Stimulated activated naive CD4-positive, alpha-beta T cell (primary cell): ENCODE data around the gene LMF2.

ENCODE experiments used
- DNase-seq, 6 experiments: peaks; one replicate each; lab custom pipeline; 2025; lab: John Stamatoyannopoulos, UW

The LMF2 gene

DNA sequence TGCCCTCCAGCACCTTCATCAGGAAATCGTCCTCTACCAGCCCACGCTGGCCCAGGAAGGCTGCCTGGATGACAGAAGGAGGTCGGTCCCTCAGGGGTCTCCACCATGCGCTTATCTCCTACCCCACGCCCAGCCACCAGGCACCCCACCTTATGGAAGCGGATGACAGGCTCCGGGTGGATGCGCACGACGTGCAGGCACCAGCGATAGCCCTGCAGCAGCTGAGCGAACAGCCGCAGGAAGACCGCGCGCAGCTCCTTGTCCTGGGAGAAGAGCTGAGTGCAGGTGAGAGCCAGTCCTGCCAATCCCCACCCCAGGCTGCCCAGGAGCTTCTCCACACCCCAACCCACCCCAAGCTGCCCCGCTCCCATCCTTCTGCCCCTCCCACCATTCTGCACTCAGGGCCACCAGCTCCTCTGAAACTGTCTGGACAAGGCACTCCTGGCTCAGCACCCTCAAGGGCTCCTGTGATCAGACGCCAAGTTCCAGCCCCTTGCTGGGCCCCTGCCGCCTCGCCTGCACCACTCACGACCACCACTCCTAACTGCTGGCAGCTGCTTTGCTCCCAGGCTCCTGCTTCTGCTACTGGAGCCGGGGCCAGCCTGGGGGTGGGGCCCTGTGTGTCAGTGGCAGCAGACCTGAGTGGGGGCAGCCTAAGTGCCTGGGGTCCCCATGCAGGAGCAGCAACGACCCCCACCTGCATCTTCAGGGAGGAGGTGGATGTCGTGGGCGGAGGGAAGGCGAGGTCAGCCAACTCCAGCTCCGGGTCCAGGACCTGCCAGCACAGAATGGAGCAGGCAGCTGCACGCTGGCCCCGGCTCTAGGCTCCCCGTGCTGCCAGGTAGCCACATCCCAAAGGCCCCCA lies 42.2 kb downstream of the LMF2 start:
- no peak for DNase-seq

DNA sequence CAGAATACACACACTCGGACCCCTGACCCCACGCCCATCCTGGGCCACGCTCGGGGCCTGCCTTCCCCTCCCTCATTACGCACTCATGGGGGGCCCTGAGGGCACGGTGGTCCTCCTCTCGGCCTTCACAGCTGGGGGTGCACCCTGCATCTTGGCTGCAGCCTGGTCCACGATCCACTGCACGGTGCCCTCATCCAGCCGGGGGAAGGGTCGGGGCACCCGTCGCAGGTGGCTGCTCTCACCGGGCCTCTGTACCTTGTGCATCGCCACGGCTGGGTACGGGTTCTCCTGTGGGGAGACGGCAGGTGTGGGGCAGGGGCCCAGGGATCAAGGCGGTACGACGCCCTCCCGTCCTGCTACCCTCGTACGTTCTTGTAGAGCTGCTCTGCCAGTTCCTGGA lies 43.1 kb downstream of the LMF2 start:
- DNase-seq: no peak

DNA sequence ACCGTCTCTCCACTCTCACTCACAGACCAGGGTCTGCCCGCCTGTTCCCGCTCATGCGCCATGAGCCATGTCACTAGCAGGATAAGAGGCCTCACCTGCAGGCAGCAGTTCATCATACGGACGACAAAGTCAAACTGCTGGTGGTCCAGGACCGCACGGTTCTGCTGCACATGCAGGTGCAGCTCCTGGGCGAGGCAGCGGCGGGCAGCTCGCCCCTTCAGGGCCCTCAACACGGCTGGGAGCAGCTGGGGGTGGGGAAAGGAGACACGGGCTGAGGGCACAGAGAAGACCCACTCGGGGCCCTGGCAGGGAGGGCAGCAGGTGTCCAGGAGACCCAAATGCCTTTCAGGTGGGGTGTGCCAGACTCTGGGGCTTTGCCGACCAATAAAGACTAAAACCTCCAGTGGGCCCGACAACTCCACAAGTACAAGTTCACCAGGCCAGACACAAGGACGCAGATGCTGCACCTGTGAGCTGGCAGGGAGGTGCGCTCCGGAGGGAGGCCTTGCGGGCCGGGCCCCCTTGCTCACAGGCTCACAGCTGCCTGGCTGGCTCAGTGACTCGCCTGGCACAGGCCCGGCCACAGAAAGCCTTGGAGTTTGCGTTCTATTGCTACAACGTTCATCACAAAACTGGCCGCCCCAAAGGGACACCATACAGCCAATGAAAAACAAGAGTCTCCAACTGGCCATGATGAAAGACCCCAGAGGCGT lies 44.2 kb downstream of the LMF2 start:
- DNase-seq: no peak

DNA sequence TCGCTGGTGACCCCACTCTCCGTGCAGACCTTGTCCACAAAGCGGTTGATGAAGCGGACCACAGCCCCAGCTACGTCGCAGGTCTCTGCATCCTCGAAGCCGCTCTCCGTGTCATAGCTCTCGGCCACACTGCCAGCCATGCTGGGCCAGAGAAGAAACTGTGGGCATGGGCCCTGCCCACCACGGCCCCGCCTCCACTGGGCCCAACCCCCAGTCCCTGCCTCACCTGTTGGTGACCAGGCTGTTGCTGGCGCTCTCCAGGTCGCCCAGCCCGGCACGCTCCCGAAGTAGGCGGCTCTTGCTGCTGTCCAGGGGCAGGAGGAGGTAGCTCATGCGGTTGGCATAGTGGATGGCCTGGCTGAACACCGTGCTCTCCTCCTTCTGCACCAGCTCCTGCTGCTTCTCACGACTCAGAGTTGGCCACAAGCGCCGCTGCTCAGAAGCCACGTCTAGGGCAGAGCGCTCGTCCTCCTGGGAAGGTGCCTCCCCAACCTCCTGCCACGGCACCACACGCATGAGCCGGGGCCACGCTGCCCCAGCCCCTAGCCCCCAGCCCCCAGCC lies 45.4 kb downstream of the LMF2 start:
- DNase-seq: no peak

DNA sequence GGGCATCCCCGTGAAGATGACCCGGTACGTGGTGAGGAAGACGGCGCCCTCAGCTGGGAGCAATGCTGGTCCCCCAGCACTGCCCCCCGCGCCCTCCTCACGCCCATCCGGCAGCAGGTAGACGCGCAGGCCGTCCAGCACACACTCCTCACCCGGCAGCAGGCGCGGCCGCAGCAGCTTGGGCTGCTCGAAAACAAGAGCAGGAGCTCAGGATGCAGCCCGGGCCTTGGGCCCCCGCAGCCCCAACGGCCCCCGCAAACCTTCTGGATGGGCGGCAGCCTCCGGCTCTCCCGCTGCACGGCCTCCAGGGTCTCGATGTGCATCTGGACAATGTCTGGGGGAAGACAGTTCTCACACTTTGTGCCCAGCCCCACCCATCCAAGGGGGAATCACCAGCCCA lies 46.0 kb downstream of the LMF2 start:
- no peak for DNase-seq

DNA sequence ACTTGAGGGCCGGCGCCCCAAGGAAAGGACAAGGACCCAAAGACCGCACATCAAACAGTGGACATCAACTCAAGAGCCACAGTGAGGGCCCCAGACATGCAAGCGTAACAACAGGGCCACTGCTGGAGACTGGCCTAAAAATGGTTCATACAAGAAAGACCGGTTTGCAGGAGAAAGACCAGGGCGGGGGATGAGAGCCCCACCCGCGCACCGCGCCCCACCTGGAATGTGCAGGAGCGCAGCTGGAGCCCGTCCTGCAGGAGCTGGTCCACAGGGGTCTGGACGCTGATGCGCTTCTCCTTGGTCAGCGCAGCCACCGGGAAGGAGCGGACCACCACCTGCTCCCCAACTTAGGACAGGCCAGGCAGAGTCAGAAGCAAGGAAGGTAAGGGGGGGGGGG lies 46.6 kb downstream of the LMF2 start:
- DNase-seq: no peak

DNA sequence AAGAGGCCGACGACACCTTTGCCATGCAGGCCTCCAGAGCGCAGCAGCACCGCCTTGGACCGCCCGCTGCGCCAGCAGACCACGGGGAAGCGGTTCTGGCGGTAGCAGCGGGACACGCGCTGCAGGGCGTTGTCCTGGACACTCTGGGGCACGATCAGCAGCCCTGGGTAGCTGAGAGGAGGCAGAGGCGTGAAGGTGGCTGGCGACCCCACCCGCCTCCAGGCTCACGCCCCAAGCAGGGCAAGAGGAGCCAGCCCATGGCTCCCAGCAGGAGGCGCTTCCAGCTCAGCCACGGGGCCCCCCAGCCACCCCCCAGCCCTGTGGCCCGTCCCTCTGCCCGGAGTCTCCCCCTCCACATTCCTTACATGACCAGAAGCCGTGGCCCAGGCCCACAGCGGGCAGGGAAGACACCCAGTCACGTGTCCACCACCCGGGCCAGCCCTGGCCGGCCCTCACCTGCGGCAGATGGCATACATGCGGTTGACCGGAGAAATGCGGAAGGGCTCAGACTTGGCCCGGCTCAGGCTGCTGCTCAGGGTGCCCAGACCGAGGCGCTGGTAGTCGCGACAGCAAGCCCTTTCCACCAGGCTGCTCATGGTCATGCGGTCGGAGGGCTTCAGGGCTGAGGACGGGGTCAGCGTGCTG lies 47.9 kb downstream of the LMF2 start:
- DNase-seq: no peak

DNA sequence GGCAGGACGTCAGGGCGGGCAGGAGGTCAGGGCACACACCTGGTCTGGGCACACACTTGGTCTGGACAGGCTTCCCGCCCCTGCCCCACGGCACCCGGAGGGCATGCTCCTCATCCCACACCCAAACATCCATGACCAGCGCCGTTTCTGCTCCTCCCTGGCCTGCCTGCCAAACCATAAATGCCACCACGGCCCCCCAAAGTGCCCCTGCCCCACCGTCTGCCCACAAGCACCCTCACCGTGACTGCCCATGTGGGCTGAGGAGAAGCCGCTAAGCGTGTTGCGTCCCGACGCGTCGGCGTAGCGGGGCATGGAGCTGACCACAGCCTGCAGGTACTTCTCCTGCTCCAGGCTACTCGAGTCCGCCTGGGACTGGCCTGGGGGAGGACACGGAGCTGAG lies 48.5 kb downstream of the LMF2 start:
- no peak for DNase-seq

DNA sequence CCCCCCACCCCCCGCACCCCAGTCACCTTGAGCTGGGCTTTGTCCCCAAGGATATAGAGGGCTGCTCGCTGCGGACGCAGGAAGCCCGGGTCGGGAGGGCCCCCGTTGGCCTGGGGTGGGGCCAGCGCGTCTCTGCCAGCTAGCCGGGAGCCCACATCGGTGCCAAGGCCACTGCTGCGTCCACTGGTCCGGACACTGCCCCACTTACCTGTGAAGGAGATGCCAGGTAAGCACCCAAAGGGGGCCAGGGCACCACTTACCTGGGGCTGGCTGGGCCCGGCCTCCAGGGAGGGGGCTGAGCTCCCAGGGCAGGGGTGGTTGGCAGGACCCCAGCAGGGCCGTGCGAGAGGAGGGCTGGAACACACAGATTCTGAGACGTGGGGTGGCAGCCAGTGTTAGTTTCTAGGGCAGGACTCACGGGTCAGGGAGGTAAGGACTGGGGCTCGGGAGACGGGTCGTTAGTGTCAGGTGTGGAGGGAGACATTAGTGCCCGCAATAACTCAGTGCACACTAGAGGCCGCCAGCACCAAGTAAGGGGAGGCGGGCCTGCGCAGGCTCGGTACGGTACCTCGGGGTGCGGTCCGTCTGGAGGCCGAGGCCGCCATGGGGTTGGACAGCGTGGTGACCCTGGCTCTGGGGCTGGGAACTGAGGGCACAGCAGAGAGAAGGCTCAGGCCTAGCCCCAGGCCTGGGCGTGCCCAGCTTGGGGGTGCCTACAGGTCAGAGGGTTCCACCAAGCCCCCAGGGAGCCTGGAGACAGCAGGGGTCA lies 50.9 kb downstream of the LMF2 start:
- DNase-seq: no peak

DNA sequence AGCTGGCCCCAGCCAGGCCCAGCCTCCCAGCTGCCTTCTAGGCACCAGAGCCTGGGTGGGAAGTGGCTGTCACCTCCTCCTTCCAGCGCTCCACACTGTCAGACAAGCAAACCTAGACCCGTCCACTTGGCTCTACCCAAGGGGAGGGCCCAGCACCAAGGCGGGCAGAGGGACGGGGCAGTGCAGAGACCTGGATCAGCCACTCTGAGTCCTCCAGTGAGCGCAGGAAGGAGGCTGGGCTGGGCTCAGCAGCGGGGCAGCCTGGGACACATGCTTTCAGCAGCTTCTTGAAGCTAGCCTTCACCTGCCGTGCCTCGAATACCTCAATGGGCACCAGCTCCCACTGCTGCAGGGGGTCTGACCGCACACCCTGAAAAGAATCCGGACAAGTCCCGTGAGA lies 51.5 kb downstream of the LMF2 start:
- no peak for DNase-seq

DNA sequence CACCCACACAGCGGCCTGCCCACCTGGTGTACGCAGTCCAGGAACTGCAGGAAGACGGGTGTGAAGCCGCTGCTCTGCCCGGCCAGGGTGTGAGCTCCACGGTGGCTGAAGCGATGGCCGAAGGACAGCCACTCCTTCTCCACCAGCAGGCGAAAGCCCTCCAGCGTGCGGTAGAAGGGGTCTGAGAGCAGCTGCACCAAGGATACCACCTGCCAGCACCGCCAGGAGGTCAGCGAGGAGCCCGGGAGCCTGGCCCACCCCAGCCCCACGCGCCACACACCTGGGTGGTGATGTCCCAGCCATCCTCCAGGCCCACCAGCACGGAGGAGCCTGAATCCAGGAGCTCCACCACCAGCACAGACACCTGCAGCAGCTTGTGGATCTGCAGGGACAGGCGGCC lies 52.3 kb downstream of the LMF2 start:
- no peak for DNase-seq

DNA sequence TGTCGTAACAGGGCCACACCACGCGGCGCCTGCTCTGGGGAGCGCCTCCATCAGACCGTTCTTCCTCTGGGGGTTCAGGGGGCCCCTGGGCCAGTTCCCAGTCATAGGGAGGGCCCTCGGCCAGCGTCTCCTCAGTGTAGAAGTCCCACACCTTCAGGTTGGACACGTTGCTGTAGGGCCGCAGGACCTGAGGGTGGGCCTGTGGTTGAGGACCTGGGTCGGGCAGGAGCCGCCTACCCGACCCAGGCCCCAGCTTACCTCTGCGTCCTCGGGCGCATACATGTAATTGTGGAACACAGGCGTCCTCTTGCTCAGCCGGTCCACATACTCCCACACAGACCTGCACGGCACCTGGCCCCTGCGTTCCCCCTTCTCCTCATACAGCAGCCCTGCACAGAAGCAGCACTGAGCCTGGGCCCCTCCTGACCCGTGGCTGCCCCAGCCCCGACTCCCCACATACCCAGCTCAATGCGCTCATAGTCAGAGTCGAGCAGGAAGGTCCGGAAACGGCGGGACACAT lies 52.9 kb downstream of the LMF2 start:
- no peak for DNase-seq
